Ovary (tissue), 9 donors: ENCODE results near the gene RCE1. TPM values are rescaled to one million over a fixed set of nuclear protein-coding genes. Genes with fewer than 3 reads are reported as not detected.
A peak's percentile ranks its signal among the peaks of the same experiment; 100 is the strongest.

Source experiments
- DNase-seq, 5 donors: peaks; one replicate each; pipeline ENCODE4 v3.0.0-alpha.2; 2019 to 2020
- H3K27ac ChIP-seq, 2 donors: fragments of 200-600 bp; one replicate each; pipeline versions ENCODE4 v1.5.1 to v1.8.0; 2019 to 2022
- H3K27me3 ChIP-seq: fragments of 200-600 bp; one replicate; pipeline ENCODE4 v1.8.0; 2022
- H3K36me3 ChIP-seq: fragments of 200-600 bp; sonication (generic); one replicate; pipeline ENCODE4 v1.5.1; 2019
- H3K4me1 ChIP-seq: one replicate; pipeline ENCODE4 v1.8.1; 2013; ENCODE audit warnings: mild to moderate bottlenecking, moderate library complexity; ENCODE audit not compliant: insufficient read depth
- H3K4me3 ChIP-seq: fragments of 200-600 bp; sonication (generic); one replicate; pipeline ENCODE4 v1.5.1; 2017
- H3K9me3 ChIP-seq, 2 donors: fragments of 200-600 bp in 1 of 2; sonication (generic) in 1 of 2; one replicate each; pipeline versions ENCODE4 v1.5.1 to v1.8.1; 2013 to 2019; ENCODE audit warnings: mild to moderate bottlenecking in 1 of 2, moderate library complexity in 1 of 2
- EP300 ChIP-seq: sonication (generic); formaldehyde crosslinking; IDR thresholded peaks from one replicate; pipeline ENCODE4 v1.6.1; 2017; ENCODE audit warnings: antibody characterized with exemption
- POLR2A ChIP-seq: fragments of 450-650 bp; IDR thresholded peaks from one replicate; pipeline ENCODE4 v1.6.1; 2017; ENCODE audit warnings: antibody characterized with exemption, mild to moderate bottlenecking, moderate library complexity
- WGBS, 3 donors: extraction: QIAGEN DNeasy Blood & Tissue Kit in 1 of 3; methylation state at CpG; one replicate each; pipeline versions ENCODE4 v1.1.5 to v1.1.7; 2013 to 2017; 5-methylcytosine and 5-hydroxymethylcytosine counted together
- intact Hi-C, 4 donors: fragments of 100-400 bp; cut with DNase I; formaldehyde crosslinking; loops; one replicate each; pipeline versions ENCODE4 v1.11.0 to v1.15.1; 2022 to 2023
- polyA plus RNA-seq, 2 donors: library from polyadenylated mRNA; stranded (reverse); fragments of 200-250 nt in 1 of 2; fragments of 350-450 nt in 1 of 2; fragmentation: Illumina TruSeq in 1 of 2; extraction: RNeasy Lipid Tissue Mini Kit (QIAGEN cat#74804) in 1 of 2; gene quantifications; one replicate each; pipeline ENCODE4 v1.2.3, GENCODE V29; 2013 to 2014
- total RNA-seq, 7 donors: library from RNA; depleted of rRNA in 2 of 7; stranded (reverse); fragments of >200 nt in 2 of 7; fragmentation: NEBNext Ultra II Directional in 3 of 7; extraction: Animal tissue kit (Norgen Biotek cat#: 25700) in 3 of 7; gene quantifications; one replicate each; pipeline versions ENCODE4 v1.1.0 to v1.2.4, GENCODE V29; 2016 to 2023
- TF ChIP-seq, protein P1 (sequence below), 3 donors: fragments of 450-650 bp in 2 of 3; fragments of 200-600 bp in 1 of 3; IDR thresholded peaks; one replicate each; pipeline versions ENCODE4 v1.5.1 to v1.8.0; 2016 to 2022; ENCODE audit warnings: antibody characterized with exemption in 3 of 3, mild to moderate bottlenecking in 1 of 3
- donor health status: DM: no; HTN: no; CAD: no; lungs with moderate emphysema.
- donor health status: DM: no; HTN: no; CAD: no.
- donor health status: Bipolar disorder and iron deficiency.
- donor health status: DM: yes; HTN: yes; CAD: no.
- donor health status: DM: no; HTN: no; CAD: no.
- donor health status: DM: yes; HTN: yes; CAD: no.

The RCE1 gene
- total and polyA plus RNA-seq, 9 donors: 7.0 to 31.1 (median 17.2) TPM

GRCh38 chr11:66850235-66850587 lies 7.0 kb downstream of the RCE1 start:
- 89 to 93% (median 92%) methylated on average over 10 of the region's 10 CpGs for WGBS, 3 donors
- intact Hi-C loops: no loop called here
- peak in 1 of 5 donors; percentile 29 for DNase-seq
- Histone ChIP-seq H3K27ac (no peak overlapping the region), H3K4me3 (no peak overlapping the region), H3K36me3 (no peaks in the 10 kb centered on the region), H3K27me3 (no peaks in the 10 kb centered on the region), H3K9me3 (no peaks in the 10 kb centered on the region), H3K4me1 (no peaks in the 10 kb centered on the region)
- TF ChIP-seq POLR2A: no peak
- TF ChIP-seq, protein P1, sequence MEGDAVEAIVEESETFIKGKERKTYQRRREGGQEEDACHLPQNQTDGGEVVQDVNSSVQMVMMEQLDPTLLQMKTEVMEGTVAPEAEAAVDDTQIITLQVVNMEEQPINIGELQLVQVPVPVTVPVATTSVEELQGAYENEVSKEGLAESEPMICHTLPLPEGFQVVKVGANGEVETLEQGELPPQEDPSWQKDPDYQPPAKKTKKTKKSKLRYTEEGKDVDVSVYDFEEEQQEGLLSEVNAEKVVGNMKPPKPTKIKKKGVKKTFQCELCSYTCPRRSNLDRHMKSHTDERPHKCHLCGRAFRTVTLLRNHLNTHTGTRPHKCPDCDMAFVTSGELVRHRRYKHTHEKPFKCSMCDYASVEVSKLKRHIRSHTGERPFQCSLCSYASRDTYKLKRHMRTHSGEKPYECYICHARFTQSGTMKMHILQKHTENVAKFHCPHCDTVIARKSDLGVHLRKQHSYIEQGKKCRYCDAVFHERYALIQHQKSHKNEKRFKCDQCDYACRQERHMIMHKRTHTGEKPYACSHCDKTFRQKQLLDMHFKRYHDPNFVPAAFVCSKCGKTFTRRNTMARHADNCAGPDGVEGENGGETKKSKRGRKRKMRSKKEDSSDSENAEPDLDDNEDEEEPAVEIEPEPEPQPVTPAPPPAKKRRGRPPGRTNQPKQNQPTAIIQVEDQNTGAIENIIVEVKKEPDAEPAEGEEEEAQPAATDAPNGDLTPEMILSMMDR (IDR thresholded peaks at IDR 0.05): no peak
- TF ChIP-seq EP300: no peak

DNA sequence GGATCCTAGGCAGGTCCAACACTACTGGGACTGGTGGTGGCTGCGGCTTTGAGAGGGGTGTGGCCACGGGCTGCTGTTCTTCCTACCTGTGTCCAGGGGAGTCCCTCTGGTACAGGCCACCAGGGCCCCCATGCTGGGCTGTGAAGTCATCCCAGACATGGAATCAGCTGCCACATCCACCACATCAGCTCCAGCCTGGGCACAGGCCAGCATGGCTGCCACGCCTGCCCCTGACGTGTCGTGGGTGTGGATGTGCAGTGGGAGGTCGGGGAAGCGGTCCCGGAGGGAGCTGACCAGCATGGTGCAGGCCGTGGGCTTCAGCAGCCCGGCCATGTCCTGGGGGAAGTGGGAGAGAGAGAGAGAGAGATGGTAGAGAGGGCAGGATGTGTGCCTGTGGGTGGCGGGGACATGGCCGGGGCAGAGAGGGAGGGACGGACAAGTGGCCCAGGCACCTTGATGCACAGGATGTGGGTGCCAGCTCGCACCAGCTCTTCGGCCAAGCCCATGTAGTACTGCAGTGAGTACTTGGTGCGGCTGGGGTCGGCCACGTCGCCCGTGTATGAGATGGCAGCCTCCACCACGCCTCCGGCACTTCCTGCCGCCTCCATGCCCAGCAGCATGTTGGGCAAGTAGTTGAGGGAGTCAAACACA lies 7.5 kb downstream of the RCE1 start:
- Histone ChIP-seq H3K4me3 (no peak overlapping the region), H3K36me3 (no peaks in the 10 kb centered on the region), H3K27me3 (no peaks in the 10 kb centered on the region), H3K4me1 (peaks cover under 1% of the 10 kb centered on the region), H3K27ac (no peak overlapping the region), H3K9me3 (no peaks in the 10 kb centered on the region)
- WGBS, 3 donors: 88 to 91% (median 90%) methylated on average over 23 of the region's 23 CpGs
- intact Hi-C loops: no loop called here
- TF ChIP-seq, protein P1 (IDR thresholded peaks at IDR 0.05): no peak
- TF ChIP-seq EP300: no peak
- TF ChIP-seq POLR2A: no peak
- DNase-seq: peak in 3 of 5 donors; percentile 15 to 35 (median 26)

DNA sequence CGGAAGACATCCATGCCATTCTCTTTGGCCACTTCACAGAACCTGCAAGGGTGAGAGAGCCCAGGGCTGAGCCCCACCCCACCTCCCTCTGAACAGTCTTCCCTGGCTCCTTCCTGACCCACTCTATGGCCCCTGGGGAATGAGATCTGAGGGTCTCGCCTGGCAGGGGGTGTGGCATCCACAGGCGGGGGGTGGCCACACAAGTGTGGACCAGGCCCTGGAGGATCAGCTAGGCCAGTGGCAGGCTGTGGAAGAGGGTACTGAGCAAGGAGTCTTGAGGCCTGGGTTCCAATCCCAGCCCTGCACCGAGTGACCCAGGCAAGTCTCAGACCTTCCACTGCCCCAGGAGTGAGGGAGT lies 8.0 kb downstream of the RCE1 start:
- Histone ChIP-seq H3K4me1 (peaks cover 3% of the 10 kb centered on the region), H3K4me3 (no peak overlapping the region), H3K9me3 (no peaks in the 10 kb centered on the region), H3K36me3 (no peaks in the 10 kb centered on the region), H3K27ac (no peak overlapping the region), H3K27me3 (no peaks in the 10 kb centered on the region)
- 82 to 85% (median 83%) methylated on average over 4 of the region's 4 CpGs for WGBS, 3 donors
- TF ChIP-seq EP300: no peak
- no peak for TF ChIP-seq POLR2A
- DNase-seq: peak in 1 of 5 donors; percentile 32
- intact Hi-C loops: no loop called here

- Histone ChIP-seq H3K27ac (no peak overlapping the region), H3K36me3 (no peaks in the 10 kb centered on the region), H3K4me1 (peaks cover 3% of the 10 kb centered on the region), H3K27me3 (no peaks in the 10 kb centered on the region), H3K9me3 (no peaks in the 10 kb centered on the region), H3K4me3 (no peak overlapping the region)
- intact Hi-C loops: no loop called here
- 73 to 80% (median 75%) methylated on average over 26 of the region's 26 CpGs for WGBS, 3 donors
- DNase-seq: peak in 2 of 5 donors; percentile 14 to 34
- TF ChIP-seq POLR2A (no peak), EP300 (no peak)
- TF ChIP-seq, protein P1 (IDR thresholded peaks at IDR 0.05): no peak
Measured at GRCh38 chr11:66851698-66852465, 8.6 kb downstream of the RCE1 start.
